ENCODE measurements around the gene SMYD3. TPM values are rescaled to one million over a fixed set of nuclear protein-coding genes. Genes with fewer than 3 reads are reported as not detected.

SMYD3 gene
- total and polyA plus RNA-seq, 9 donors, result 10.8 to 24.0 (median 13.7) TPM

DNA sequence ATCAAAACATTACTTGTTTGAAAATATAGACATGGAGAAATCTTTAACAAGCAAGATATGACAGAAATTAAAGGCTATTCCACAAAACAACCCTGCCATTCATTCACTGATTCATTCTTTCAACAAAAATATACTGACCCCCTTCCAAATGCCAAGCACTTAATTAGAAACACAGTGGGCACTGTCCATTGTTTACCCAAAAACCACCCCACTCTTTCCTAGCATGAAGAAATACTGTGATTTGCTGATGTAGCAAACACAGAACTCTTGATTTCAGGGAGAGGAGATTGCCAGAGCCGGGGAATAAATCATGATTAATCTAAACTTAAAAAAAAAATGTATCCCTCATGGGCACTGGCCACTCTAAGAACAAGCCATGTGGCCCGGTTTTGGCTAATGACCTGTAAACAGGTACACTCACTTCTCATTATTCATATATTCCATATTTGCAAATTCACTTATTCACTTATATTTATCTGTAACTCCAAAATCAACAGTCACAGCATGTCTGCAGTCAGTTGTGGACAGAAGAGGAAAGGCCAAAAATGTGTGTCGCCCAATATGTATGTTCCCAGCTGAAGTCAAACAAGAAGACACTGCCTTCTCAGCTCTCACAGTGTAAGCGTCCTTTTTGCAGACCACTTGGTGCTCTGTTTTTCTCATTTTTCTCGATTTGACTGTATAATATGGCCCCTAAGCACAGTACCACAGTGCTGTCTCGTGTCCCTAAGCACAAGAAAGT, 133.1 kb downstream of the SMYD3 start:
- Histone ChIP-seq H3K27ac (no peak overlapping the region), H3K4me3 (no peak overlapping the region), H3K9me3 (no peaks in the 10 kb centered on the region), H3K4me1 (ENCODE audit: insufficient read depth) (peaks cover 3% of the 10 kb centered on the region), H3K36me3 (no peaks in the 10 kb centered on the region), H3K27me3 (no peaks in the 10 kb centered on the region)
- DNase-seq, result no peak
- intact Hi-C loops (cut with DNase I), result no loop called here
- 80 to 92% (median 83%) methylated on average over 6 of the region's 6 CpGs for WGBS, 3 donors
- TF ChIP-seq EP300 (IDR thresholded peaks at IDR 0.05), result no peak
- TF ChIP-seq, protein P1, sequence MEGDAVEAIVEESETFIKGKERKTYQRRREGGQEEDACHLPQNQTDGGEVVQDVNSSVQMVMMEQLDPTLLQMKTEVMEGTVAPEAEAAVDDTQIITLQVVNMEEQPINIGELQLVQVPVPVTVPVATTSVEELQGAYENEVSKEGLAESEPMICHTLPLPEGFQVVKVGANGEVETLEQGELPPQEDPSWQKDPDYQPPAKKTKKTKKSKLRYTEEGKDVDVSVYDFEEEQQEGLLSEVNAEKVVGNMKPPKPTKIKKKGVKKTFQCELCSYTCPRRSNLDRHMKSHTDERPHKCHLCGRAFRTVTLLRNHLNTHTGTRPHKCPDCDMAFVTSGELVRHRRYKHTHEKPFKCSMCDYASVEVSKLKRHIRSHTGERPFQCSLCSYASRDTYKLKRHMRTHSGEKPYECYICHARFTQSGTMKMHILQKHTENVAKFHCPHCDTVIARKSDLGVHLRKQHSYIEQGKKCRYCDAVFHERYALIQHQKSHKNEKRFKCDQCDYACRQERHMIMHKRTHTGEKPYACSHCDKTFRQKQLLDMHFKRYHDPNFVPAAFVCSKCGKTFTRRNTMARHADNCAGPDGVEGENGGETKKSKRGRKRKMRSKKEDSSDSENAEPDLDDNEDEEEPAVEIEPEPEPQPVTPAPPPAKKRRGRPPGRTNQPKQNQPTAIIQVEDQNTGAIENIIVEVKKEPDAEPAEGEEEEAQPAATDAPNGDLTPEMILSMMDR (IDR thresholded peaks at IDR 0.05), result no peak
- TF ChIP-seq POLR2A (IDR thresholded peaks at IDR 0.05), result no peak

DNA sequence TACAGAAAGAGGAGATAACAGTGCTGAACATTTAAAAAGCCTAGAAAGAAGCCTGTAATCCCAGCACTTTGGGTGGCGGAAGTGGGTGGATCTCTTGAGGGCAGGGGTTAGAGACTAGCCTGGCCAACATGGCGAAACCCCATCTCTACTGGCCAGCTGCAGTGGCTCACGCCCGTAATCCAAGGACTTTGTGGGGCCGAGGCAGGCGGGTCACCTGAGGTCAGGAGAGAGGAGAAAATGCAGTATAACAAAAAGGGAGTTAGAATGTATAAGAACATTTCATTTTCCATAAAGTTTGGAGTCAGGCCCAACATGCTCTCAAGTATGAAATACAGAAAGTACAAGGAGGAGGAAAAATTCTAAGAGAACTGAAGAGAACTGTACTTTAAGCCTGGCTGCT, 134.5 kb downstream of the SMYD3 start:
- no peaks in the 10 kb centered on the region for H3K36me3 ChIP-seq
- intact Hi-C loops (cut with DNase I), result no loop called here
- H3K4me1 ChIP-seq (ENCODE audit: insufficient read depth), result peaks cover 3% of the 10 kb centered on the region
- 15 to 28% (median 26%) methylated on average over 6 of the region's 6 CpGs for WGBS, 3 donors
- no peaks in the 10 kb centered on the region for H3K27me3 ChIP-seq
- no peak for TF ChIP-seq POLR2A (IDR thresholded peaks at IDR 0.05)
- TF ChIP-seq EP300 (IDR thresholded peaks at IDR 0.05), result no peak
- TF ChIP-seq, protein P1 (IDR thresholded peaks at IDR 0.05), result no peak
- no peak overlapping the region for H3K4me3 ChIP-seq
- H3K9me3 ChIP-seq, result no peaks in the 10 kb centered on the region
- no peak overlapping the region for H3K27ac ChIP-seq
- DNase-seq, result peak; percentile 34 to 85 (median 59)

DNA sequence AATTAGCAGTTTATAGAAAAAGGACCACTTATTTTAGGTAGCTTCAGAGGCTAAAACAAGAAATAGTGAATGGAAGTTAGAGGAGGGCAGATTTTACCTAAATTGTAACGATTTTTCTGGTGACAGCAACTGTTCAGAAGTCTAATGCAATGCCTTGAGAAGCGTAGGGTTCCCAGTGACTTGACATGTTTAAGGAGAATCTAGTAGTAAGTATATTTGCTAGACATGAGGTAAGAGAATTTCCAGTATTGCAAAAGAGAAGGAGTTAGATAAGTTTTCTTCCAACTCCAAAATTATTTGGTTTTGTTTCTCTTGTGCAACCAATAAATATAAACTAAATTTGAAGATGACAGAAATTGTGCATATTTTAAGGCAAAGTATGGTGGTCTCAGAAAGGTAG, 140.0 kb downstream of the SMYD3 start:
- 96 to 98% (median 97%) methylated on average over 2 of the region's 2 CpGs for WGBS, 3 donors
- no peak overlapping the region for H3K27ac ChIP-seq
- H3K36me3 ChIP-seq, result no peaks in the 10 kb centered on the region
- no peak for DNase-seq
- no peaks in the 10 kb centered on the region for H3K9me3 ChIP-seq
- intact Hi-C loops (cut with DNase I), result no loop called here
- no peaks in the 10 kb centered on the region for H3K27me3 ChIP-seq
- TF ChIP-seq, protein P1 (IDR thresholded peaks at IDR 0.05), result no peak
- H3K4me1 ChIP-seq (ENCODE audit: insufficient read depth), result peaks cover 1% of the 10 kb centered on the region
- no peak overlapping the region for H3K4me3 ChIP-seq

DNA sequence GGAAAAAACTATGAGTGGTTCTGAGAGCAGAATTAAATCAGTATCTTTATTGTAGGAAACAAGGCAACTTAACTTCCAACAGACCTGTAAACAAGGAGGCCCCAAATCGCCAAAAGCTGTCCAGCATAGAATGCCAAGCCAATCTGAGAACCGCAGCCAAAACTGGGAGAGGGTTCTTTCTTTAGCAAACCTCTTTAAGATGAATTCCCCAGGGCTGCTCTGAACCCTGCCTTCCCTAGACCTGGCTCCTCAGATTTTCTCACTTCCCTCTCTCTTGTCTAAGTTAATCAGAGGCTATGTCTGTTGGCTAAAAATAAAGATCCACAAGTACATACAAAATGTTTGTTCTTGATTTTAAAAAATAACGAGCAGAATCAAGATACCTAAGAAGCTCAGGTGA, 141.4 kb downstream of the SMYD3 start:
- WGBS, 3 donors, result 13 to 29% (median 23%) methylated on average over 3 of the region's 3 CpGs
- Histone ChIP-seq H3K27ac (no peak overlapping the region), H3K4me1 (ENCODE audit: insufficient read depth) (peaks cover 1% of the 10 kb centered on the region), H3K36me3 (no peaks in the 10 kb centered on the region), H3K9me3 (no peaks in the 10 kb centered on the region), H3K4me3 (no peak overlapping the region), H3K27me3 (no peaks in the 10 kb centered on the region)
- intact Hi-C loops (cut with DNase I), result no loop called here
- TF ChIP-seq, protein P1 (IDR thresholded peaks at IDR 0.05), result no peak
- TF ChIP-seq POLR2A (IDR thresholded peaks at IDR 0.05), result no peak
- TF ChIP-seq EP300 (IDR thresholded peaks at IDR 0.05), result no peak
- DNase-seq, result no peak
